HG03064 (cell line): Measurements from ENCODE around the gene DAPK2.
"Not testable (repeated sequence)": the region's sequence is repeated elsewhere in the genome, so short reads cannot be mapped to it uniquely, and the experiment has no call there.

Experiments
- ATAC-seq: cut with Tn5 transposase; IDR thresholded peaks from one replicate; pipeline ENCODE4 v1.9.1; 2021; ENCODE audit warnings: low read depth; ENCODE audit not compliant: unreplicated experiment

DAPK2 gene

DNA sequence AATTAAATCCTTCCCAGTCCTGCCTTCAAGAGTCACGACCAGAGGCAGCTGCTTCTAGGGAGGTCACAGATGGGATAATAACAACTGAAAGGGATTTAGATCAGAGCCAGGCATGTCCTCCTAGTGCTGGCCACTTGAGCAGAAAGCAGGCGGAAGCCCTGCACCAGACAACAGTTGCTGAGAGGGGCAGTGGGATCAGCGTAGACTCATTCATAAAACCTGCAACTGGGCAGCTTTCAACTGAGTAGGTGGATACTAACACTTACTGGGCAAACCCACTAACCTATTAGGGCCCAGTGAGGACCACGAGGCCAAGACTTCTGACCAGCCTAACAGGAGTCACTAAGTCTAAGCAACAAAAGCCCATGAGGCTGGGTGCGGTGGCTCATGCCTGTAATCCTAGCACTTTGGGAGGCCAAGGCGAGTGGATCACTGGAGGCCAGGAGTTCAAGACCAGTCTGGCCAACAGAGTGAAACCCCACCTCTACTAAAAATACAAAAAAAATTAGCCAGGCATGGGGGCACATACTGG, 67.0 kb downstream of the DAPK2 start:
- ATAC-seq, result no peak

DNA sequence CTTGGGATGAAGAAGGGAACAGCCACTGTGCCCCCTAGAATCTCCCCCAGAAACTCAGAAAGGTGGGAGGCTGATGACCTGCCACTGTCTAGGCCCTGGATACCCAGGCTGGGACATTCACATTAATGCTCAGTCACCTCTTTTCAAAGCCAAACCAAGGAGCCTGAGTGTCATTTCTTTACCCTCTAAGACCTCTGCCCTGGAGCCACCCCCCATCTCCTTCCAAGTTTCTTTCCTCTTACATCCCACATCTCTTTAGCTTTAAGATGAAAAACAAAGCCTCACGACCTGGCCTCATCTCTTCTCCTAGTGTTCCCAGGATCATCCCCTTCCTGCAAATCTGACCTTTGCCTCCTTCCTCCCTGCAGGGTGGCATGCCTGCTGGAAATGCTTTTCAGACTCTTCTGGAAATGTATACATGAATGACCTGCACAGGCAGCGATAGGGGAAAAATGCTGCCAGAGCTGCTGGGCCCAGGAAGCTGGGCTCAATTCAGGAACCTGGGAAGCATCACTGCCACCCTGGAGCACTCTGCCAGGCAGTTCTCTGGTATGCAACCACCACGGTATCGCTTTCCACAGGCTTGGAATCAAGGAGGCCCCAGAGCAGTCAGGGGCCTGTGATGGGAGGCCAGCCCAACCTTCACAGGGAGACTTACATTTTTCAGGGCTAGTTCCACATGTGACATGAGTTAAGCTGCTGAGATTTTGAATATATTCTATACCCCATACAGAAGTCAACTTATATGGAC, 67.6 kb downstream of the DAPK2 start:
- no peak for ATAC-seq

DNA sequence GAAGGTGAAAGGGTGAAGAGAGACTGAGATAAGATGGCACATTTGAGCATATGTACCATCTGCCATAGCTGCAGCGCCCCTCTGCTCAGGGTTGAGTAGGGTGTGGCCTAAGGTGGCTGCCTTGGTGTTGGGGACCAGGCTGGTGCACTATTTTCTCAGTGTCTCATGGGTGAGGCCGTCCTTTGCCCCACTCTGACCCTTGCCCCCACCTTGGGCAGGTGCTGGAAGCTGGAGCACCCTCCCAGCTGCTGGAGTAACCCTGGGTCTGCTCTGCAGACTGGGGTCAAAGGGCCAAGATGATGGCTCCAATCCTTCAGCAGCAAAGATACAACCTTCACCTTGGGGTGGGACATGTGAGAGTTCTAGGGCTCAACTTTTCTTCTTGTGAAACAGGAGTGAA, 69.2 kb downstream of the DAPK2 start:
- ATAC-seq, result no peak

DNA sequence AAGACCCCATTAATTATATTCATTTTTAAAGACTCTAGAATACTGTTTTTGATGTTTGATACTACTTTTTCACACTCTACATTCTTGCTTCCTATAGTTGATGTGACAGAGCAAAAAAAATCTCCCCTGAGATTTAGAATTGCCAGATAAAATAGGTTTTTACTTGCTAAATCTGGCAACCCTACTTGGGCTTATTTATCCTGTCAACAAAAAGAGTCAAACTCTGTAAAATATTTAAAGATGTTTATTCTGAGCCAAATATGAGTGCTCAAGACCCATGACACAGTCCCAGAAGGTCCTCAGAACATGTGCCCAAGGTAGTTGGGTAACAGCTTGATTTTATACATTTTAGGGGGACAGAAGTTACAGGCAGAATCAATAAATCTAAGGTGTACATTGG, 72.3 kb downstream of the DAPK2 start:
- ATAC-seq, result no peak

DNA sequence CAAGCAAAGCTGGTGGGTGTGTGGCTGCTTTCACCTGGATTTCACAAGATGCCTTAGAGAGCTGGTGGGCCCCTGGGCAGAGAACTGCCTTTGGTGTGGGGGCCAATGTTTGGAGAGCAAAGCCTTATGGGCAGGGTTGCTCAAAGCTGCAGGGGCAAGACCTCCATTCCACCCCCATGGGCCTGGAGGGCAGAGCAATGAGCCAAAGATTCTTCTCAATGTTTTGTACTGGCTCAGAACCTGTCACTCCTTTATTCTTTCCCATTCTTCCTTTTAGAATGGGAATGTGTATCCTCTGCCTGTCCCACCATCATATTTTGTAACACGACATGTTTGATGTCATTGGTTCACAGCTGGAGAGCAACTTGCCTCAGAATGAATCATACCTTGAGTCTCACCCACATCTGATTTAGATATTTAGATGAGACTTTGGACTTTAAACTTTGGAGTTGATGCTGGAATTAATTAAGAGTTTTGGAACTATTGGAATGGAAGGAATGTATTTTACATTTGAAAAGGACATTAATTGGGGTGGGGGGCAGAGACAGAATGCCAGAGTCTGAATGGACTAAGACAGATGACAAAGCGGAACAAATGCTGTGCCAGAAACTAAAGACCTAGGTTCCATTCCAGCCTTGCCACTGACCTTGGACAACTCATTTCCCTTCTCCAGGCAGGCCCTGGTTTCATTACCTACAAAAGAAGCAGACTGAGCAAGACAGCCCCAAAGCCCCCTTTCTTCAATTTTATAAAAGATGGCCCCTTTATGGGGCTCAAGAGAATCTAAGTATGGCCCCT, 72.9 kb downstream of the DAPK2 start:
- ATAC-seq, result no peak

DNA sequence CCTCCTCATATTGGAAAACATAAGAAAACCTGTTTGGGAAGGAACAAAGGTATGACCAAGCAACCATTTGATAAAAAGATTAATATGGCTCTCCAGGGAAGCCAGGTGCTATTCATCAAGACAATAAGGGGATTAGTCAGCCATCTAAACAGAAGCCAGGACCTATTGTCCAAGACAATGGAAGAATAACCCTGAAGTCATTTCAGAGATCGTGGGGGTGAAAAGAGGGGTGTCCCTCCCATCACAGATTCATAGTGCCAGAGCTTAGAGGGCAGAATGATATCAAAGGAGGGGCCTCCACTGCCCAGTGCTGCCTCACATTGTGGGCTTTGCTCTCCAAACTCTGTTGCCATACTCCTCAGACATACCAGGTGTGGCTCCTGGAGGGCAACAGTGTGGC, 73.5 kb downstream of the DAPK2 start:
- ATAC-seq, result no peak

DNA sequence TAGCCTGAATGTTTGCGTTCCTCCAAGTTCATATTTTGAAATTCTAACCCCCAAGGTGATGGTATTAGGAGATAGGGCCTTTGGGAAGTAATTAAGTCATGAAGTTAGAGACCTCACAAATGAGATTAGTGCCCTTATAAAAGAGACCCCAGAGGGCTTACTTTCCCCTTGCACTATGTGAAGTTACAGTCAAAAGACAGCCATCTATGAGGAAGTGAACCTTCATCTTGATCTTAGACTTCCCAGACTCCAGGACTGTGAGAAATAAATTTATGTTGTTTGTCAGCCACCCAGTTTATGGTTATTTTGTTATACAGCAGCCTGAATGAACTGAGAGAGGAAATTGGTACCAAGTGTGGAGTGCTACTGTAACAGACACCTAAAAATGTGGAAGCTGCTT, 74.4 kb downstream of the DAPK2 start:
- ATAC-seq, result no peak

DNA sequence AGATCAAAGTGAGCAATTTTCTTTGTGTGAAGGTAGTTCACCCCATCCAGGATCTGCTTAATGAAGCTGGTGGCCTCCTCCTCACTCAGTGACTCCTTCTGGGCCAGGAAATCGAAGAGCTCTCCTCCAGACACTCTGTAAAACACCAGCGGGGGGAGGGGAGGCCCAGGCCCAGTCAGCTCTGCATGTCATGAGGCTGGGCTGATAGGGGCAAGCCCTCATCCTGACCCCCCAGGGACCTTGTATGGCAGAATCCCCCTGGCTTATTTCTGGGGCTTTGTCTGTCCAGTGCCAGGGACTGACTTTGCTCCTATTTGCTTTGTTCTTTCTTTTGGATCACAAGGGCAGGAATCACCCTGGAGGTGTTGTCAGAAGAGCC, 74.9 kb downstream of the DAPK2 start:
- ATAC-seq, result no peak

DNA sequence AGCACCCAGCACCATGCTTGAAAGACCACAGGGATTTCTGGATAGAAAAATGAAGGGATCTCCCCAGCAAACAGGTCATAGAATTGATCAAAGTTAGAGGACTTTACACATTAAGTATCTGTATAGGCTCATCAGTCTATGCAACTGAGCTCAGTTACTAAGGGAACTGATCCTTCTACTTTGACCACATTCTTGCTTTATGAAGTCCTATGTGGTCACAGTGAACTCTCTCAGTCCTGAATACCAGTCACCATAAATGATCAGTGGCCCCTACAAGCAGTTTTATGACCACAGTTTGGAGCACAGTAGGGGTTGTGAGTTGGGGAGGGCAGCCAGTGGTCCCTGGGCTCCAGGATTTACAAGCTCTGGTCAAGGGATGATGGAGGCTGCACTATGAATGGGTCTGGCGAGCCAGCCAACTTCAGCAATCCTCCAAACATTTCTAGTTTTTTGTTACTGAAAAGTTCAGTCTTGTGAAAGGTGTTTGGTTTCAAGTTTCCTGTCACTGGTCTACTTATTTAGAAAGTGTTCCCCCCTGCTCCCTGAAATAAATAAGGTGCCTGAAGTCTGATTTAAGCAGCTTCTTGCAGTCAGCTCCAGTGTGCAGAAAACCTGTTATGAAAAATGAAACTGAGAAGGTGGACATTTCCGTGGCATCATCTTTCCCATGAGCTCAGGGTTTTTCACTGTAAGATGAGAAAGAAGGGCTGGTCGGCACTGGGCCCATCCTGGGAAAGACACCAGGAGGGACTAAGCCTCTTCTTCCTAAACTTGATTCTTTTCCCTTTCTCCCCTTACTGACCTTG, 75.5 kb downstream of the DAPK2 start:
- peak; percentile 96 for ATAC-seq

DNA sequence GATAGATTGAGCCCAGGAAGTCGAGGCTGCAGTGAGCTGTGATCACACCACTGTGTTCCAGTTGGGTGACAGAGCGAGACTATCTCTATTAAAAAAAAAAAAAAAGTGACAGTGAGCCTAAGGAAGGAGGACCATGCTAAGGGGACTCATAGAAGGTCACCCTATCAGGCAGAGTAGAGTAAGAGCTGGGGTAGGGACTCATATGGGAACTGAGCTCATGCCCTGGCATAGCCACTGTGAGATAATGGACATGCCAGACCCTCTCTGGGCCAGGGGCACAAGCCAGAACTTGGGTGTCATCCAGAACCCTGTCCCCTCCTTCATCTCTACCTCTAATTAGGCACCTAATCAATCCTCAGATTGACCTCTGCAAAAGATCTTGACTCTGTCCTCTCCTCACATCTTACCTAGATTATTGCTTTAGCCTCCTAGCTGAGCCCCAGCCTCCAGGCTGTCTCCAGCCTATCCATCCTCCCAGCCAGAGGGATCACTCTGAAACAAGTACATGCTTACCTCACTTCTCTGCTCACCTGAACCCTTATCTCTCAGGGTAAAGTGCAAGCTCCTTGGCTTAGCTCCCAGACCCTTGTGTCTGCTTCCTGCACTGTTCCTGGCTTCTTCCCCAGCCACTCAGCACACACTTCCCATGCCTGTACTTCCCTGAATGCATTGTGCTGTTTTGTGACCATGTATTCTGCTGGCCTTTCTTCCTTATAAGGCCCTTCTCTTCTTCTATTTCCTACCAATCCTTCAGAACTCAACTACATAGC, 76.4 kb downstream of the DAPK2 start:
- ATAC-seq, result no peak

DNA sequence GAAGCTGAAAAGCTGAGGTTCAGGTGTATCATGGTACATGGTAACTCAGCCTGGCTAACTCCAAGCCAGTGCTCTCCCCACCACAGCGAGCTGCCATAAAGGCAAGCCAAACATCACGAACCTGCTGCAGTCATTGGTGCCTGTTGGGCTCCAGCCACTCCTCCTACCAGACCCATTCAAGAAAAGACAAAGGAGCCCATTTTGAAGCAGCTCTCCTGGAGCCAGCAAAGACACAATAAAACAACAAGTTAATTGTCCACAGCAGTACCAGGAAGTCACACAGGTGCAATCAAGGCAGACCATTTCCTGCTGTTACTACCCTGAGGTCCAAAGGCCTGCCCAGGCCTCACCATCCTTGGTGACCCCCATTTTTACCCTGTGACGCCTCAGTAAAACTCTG, 77.6 kb downstream of the DAPK2 start:
- no peak for ATAC-seq

DNA sequence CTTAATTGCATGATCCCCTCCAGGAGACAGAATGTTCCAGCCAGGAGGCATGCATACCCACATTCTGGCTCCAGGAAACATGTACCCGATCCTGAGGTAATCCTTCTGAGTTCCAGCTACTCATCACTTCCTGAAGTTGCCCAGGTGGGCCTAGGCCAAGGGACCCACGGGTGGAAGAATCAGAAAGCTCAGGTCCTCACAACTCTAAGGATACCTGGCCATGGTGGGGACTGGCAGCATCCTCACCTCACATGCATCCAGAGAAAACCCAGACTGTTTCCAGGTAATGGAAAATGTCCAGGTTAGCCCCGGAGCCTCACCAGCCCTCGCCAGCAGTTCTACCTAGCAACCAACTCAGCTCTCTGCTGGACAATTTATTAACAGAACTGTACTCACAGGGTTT, 78.2 kb downstream of the DAPK2 start:
- ATAC-seq, result no peak

DNA sequence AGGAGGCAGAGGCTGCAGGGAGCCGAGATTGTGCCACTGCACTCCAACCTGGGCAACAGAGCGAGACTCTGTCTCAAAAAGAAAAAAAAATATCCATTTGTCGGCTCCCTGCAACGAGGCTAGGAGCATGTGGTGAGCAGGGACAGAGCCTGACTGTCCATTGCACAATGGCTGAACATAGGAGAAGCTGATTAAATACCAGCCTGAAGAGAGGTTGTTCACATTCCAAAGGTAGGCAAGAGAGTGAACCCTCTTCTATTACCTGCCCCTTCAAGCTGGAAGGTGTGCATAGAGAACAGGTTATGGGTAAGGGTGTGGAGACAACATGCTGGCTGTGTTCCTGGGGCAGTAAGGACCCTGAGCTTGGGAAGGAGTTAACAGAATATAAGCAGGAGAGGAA, 78.7 kb downstream of the DAPK2 start:
- ATAC-seq, result no peak

DNA sequence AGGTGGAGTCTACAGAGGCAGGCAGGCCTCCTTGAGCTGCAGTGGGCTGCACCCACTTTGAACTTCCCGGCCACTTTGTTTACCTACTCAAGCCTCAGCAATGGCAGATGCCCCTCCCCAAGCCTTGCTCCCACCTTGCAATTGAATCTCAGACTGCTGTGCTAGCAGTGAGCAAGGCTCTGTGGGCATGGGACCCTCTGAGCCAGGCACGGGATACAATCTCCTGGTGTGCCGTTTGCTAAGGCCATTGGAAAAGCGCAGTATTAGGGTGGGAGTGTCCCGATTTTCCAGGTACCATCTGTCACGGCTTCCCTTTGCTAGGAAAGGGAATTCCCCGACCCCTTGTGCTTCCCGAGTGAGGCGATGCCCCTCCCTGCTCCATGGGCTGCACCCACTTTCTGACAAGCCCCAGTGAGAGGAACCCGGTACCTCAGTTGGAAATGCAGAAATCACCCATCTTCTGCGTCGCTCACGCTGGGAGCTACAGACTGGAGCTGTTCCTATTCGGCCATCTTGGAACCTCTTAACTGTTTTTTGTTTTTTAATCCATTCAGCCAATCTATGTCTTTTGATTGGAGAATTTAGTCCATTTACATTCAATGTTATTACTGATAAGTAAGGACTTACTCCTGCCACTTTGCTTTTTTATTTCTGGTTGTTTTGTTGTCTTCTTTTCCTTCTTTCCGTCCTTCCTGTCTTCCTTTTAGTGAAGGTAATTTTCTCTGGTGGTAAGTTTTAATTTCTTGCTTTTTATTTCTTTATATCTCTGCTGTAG, 83.2 kb downstream of the DAPK2 start:
- ATAC-seq, result not testable (repeated sequence)

DNA sequence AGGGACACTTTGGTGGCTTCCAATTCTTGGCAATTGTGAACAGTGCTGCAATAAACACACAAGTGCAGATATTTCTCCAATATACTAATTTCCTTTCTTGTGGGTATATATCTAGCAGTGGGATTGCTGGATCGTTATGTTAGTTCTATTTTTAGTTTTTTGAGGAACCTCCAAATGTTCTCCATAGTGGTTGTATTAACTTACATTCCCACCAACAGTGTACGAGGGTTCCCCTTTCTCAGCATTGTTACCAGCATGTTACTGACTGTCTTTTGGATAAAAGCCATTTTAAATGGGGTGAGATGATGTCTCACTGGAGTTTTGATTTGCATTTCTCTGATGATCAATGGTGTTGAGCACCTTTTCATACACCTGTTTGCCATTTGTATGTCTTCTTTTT, 92.8 kb downstream of the DAPK2 start:
- no peak for ATAC-seq

DNA sequence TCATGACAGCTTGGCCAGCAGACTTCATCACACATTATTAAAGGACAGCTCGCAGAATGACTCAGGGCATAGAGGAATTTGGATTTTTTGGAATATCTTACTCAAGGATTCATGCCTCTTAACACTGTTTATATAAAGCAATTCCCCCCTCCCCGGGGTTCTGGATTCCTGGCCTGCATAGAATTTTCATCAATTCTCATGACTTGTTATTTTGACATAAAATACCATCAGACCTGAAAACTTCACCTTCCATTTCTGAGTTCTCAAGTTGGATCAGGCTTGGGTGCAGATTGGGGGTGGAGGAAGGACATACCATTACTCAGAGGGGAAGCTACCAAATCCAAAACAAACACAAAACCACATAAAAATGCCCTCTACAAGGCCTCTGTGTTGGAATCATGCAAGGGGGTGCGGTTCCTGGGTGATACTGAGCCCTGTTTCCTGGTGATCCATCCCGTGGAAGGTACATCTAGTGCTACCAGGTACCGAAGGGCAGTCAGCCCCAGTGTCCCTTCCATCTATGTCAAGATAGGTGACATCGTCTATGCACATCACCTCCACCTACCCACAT, 95.3 kb downstream of the DAPK2 start:
- no peak for ATAC-seq

DNA sequence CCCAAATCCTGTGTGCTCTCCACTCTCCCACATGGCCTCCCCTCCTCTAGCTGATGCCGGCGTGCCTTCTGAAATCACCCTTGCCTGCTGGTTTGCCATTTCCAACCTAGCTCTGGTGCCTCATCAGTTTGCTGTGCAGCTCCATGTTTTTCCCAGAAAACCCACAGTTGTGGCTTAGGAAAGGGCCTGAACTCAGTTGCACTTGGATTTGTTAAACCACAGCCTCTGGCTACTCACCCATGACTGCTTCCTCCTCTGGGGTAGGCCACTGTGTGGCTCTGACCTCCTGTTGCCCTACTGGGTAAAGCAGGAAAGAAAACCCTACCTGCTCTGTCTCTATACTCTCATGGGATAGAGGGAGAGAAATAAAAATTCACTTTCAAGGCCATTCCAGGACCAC, 97.3 kb downstream of the DAPK2 start:
- ATAC-seq, result no peak

DNA sequence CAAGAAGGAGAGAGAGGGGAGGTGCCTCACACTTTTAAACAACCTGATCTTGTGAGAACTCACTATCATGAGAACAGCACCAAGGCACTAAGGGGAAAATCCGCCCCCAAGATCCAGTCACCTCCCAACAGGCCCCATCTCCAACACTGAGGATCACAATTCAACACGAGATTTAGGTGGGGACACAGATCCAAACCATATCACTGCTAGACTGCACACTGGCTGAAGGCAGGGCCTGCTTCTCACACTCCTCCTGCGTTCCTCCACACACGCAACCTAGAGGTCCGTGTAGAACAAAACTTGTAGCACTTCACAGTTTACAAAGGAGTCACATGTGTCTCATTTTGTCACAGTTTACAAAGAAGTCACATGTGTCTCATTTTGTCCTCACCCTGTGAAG, 97.8 kb downstream of the DAPK2 start:
- no peak for ATAC-seq

DNA sequence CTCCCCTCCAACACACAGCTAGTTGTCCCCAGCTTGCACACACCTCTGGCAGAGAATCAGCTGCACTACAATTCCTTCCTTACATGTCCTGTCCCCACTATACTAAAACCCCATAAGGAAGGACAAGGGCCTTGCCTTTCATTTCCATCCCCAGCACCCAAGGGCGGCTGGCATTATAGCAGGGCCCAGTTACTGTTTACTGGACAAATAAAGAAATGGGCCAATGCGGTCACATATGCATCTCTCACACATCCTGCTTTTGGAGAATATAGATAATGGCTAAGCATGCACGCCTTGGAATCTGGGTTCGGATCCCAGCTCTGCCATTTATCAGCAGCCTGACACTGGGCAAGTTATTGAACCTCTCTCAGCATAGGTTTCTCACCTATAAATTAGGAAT, 99.1 kb downstream of the DAPK2 start:
- ATAC-seq, result no peak
